Stimulated activated CD4-positive, alpha-beta T cell treated with anti-CD3 and anti-CD28 coated beads, Interleukin-12 subunit alpha, Interleukin-12 subunit beta, amount 100 ng/mL, for 48 hours (primary cell): ENCODE measurements around the gene RUNX2.

Source experiments
- DNase-seq, 3 donors: peaks; one replicate each; pipeline ENCODE4 v3.0.0-alpha.2; 2020; ENCODE audit warnings: low read depth in 2 of 3, low spot score in 1 of 3

RUNX2 gene

DNA sequence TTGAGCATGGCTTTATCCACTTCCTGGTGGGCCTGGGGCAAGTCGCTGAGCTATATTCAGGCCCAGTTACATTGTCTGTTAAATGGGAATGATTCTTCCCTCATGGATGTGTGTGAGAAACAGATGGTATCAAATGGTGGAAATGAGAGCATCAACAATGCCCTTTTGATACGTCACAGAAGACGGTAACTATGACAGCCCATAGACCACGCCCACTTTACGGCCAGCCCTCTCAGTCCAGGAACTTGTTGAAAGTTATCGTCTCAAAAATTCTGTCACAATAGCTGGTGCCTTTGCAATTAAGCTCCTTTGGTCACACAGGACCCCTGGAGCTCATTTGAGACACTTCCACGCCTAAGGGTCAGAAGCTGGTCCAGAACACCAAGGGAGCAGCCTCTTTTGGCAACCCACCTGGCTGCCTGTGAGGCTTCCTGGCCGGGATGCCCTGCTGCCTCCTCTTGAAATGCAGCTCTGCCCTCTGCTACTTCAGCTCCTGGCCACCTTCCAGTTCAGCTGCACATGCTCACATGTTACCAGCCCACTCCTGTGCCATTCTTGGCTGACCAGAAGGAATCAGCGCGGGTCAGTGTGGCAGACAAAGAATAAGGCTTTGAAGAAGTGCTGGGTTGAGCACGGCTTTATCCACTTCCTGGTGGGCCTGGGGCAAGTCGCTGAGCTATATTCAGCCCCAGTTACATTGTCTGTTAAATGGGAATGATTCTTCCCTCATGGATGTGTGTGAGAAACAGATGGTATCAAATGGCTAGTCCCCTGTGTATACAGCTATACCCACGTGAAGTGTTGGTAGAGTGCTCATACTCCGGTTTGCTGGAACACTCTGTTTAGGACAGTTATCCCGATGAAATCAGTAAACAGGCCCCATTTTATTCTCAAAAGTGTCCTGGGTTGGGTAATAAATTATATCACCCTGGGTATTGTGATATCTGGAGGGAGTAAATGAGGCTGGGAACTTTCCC is 248.8 kb downstream of the RUNX2 start:
- DNase-seq: no peak

DNA sequence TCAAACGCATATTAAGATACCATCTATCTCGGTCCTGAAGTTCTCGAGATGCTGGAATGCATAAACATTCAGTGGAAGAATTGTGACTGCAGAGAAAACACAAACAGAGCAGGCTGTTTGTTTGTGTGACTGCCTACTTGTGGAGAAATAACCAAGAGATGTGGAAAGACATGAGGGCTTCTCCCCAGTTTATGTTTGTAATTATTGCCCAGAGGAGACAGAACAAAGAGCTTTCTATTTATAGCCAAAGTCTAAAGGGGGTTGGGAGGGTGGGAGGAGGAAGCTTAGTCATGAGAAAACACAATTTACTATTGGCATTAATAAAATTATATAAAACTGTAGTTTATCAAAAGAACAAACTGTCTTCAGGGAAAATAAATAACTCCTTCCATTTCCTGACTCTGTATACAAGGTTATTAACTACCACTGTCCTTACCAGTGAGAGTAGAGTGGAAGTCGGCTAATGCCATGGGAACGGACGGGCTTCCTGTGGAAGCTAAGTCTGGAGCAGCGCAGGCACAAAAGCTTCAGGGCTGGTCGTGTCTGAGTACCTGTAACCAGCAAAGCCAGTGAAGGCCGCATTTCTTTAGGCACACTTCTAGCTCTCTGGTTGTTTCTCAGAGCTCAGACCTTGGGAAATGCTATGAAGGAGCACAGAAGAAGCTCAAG is 249.8 kb downstream of the RUNX2 start:
- DNase-seq: no peak

DNA sequence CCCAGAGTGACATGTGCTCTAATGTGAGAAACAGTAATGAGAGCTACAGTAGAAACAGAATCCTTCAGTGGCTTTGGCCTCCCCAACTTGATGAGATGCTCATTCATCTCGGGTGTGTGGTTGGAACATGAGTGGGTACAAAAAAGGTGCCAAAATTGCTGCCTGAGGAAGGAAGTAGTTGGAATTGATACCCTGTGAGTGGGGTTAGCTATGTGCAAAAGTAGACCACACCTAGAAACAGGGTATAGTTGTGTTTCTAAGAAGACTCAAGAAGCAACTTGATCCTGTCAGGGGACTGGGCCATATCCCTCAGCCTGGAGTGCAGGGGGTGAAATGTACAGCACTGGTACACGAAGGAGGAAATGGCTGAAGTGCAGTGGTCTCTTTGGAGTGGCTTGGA is 256.0 kb downstream of the RUNX2 start:
- DNase-seq: no peak

DNA sequence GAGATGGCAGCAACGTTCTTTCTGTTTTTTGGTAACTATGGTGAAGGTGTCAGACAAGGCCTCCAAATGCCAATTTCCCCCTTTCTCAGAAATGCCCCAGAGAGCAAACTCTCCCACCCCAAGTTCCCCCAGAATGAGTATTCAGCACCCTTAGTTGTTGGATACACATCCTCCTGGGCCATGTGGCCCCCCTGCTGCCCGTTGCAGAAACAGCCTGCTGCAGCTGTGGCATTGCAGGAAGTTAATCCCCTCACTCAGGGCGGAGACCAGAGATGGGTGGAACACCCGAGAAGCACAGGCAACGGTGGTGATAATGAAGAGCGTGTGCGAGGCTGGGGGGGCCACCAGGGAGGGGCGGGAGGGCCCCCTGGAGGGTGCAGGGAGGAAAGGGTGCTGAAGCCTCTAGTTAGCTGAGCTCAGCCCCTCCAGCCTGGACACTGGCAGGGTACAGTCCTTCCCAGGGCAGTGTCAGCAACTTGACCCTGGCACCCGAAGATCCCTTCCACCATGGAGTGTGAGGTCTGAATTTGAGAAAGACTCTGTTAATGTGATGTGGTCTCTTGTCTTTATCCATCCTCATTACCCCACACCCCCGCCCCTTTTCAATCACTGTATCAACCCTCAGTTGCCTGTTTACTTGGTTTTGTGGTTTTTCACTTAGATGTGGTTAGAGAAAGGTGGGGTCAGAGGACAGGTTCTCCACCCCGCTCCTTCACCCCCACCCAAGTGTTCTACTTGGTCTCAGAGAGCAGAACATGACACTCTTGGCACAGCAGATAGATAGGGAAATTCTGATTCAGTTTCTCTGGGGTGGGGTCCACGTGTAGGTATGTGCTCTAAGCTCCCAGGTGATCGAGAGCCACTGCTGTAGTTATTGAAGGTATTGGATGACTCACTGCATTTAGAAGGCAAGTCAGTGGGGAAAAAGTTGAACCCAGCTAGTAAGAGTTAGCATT is 258.4 kb downstream of the RUNX2 start:
- no peak for DNase-seq

DNA sequence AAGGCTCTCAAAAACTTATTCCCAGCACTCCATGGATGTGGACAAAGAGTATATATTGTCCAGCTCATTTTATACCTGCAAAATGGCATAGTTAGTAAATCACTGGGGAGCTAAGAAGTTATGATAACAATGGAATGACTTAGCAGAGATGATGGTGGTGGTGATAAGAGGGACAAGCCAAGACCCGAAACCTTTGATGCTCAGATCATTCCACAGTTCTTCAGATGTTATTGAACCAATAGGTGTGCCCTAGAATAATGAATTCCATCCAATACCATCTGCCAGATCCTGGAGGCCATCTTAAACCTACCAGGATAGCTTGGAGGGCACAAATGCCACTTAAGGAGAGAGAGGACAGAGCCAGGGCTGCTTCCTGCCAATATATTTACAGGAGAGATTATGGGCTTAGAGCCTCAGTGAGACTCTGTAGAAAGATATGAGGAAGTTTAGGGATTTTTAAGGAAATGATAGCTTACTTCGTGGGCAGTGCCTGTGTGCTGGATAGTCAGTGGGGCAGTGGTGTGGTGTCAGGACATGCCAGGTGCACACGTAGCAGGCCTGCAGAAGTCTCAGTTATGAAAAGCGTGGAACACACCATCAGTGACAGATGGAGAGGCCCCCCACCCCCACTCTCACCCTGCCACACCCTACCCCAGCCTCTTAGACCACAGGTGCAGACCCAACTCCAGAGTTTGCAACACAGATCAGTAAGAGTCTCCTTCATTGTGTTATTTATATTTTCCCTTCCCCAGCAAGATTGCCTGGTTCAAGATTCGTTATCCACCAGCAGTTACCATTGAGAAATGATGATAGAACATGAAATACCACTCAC is 259.3 kb downstream of the RUNX2 start:
- DNase-seq: no peak

DNA sequence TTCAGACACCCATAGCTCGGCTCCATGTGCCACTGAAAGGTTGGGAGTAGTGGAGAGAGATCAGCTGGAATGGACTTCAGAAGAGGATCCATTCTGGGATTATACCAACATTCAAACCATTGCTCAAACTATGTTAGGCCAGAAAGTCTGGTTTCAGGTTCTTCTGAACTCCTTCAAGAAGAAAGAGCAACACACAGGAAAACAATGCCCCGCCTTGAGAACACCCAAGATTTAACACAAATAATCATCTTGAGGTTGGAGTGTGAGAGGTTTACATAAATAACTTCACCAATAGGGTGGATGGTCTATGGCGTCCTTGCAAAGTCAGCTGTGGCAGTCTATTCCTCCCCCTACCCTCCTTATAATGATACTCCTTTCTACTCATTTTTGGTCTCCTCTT is 261.2 kb downstream of the RUNX2 start:
- DNase-seq: no peak

DNA sequence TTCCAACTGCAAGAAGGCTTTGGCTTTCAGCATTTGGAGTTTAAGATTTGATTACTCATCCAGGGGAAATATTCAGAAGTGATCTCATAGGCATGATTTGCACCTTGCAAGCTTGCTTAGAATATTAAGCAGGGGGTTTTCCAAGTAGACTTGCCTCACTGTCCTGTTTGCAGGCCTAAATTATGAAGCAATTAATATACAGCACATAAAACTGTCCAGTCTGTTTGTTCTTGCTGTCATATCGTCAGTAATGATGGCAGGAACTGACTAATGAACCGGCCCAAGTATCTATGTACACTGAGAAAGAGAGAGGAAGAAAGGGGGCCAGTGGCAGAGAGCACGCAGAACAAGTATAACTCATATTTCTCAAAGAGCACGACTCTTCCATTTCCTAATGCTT is 262.1 kb downstream of the RUNX2 start:
- DNase-seq: no peak

DNA sequence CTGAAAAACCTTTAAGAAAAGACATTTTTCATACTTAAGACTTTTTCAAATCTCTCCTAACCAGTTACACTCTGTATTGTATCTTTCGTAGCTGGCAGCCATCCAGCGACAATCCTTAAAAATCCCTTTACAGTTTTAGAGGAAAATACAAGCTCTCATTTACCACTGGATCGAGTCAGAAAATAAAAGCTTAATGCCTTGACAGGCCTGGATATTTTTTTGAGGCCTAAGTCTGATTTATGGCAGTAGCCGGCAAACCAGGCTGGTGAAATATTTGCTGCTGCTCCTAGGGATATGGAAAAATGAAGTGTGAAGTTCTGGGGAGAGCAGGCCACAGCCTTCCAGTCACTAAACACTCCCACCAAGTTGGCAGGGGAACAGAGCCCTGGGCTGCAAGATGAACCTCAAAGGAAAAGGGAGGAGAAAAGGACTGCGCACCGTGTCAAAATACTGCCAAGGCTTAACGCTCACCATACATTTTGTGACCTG is 262.6 kb downstream of the RUNX2 start:
- no peak for DNase-seq

DNA sequence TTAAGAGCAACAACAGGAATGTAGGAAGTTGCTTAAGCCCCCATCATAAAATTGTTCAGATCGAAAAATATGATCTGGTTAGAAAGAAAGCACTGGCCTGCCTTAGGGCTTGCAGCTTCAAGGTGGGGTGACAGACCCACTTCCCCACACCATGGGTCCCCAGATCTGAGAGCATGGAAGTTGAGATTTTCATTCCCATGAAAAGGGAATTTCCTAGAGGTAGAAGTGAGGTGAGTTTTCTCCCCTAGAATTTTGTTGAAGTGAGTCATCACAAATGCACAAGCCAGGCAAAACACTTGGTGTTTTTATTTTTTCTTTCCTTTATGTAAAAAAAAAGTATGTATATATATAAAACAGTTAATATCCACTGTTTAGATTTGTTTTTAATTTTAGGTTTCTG is 263.2 kb downstream of the RUNX2 start:
- no peak for DNase-seq

DNA sequence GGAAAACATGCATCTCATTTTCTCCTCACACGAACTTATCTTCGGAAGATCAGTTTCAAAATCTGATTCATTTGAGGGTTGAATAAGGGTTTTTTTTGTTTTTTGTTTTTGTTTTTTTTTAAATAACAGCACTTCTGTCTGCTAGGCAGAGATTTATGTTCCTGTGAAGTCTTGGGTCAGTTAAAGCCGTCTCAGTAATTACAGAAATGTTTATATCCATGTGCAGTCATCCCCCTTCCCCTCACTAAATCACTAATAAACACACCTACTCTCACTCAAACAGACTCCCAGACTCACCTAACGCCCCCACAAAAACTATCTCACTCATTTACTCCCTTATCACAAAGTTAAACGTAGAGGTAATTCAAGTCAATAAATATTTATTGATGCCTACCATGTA is 263.8 kb downstream of the RUNX2 start:
- DNase-seq: no peak

DNA sequence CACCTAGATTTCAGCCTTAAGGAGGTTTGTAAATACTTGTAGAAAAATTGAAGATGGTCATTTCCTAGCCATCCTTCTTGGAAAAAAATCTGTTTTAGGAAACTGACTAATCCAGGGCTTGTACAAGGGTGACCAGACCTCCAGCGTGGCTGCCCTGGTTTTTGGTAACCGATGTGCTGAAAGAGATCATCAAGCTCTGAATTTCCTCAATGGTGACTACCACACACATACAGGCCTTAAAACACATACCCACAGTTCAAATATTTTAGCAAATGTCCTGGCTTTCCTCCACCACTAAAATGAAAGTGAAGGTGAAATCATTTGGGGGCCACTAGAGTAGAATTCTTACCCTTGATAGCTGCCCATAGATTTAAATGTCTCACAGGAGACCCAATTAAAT is 264.9 kb downstream of the RUNX2 start:
- DNase-seq: no peak

DNA sequence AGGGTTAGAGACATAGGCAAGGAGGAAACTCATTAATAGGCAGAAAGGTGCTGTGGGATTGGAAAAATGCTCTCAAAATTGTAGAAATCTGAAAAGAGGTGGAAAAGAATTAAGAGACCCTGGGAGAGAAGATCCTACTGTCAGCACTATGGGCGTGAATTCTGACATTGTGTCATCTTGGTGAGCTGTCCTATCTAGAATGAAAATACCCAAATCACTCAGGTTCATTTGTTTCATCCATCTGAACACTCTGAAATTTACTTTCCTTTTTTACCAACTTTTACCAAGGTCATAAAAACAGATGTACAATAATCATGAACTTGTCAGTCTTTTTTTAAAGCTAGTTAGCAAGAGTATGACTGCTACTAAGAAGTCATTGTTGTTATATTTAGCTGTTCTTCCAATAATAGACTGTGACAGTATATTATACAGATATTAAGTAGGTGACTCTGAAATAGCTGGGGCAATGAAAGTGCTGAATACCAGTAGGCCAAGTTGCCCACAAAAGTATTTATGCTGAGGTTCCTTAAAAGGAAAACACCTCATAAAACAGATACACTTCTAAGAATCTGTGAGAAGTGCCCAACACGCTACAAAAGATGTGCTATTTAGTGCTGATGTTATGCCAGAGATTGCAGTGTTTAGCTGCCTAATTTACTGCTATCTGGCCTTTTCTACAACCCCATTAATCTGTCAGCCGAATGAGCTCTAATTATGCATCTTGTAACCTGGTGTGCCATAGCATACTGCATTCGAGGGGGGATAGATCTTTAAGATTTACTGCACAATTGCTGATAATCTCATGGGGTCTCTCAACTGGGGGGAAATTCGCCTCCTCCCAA is 267.1 kb downstream of the RUNX2 start:
- DNase-seq: no peak

DNA sequence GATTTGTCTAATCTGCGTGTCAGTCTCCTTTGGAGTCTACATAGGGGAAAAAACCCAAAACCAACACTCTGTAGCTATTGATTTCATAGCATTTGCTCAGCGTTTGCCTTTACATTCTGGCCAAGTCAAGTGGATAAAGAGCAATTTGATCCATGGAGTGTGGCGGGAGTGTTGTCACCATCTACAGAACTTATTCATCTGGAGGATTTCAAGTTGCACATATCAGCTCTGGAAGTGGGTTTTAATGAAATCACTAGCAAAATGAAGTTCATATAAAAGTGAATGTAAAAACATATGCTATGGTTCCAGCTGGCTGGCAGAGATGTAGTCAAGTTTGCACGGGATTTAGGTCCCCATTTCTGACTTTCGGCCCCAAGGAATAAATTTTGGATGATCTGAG is 269.3 kb downstream of the RUNX2 start:
- no peak for DNase-seq

DNA sequence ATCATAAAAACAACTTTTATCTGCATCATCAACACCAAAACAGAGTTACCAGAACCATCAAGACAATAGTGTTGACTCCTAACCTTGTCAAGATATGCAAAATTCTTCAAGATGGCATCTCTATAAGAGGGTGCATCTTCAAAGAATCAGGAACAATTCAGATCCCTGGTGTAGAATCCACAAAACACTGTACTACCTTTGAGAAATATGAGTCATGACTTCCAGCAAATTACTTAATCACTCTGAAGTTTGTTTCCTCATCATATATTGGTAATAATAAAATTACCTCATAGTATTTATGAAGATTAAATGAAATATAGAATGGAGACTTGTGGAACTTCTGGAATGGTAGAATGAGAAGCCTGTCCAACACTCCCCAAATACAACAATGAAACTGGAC is 270.9 kb downstream of the RUNX2 start:
- no peak for DNase-seq

DNA sequence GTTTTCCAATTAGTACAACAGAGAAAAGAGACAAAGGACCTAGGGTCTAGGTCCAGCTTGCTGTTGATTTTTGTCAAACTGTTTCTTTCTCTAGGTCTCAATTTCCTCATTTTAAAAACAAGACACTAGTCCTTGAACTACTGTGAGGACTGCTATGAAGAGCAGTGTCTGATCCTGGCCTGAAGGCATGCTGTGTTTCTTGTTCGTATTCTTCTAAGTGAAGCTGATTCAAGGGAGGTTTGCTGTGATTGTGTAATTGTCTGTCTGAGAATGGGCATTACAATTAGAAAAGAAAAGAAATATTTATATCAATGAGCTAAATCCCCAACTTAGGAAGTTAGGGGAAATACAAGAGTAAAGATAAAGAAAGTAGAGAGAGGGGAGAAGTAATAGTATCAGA is 277.8 kb downstream of the RUNX2 start:
- no peak for DNase-seq

DNA sequence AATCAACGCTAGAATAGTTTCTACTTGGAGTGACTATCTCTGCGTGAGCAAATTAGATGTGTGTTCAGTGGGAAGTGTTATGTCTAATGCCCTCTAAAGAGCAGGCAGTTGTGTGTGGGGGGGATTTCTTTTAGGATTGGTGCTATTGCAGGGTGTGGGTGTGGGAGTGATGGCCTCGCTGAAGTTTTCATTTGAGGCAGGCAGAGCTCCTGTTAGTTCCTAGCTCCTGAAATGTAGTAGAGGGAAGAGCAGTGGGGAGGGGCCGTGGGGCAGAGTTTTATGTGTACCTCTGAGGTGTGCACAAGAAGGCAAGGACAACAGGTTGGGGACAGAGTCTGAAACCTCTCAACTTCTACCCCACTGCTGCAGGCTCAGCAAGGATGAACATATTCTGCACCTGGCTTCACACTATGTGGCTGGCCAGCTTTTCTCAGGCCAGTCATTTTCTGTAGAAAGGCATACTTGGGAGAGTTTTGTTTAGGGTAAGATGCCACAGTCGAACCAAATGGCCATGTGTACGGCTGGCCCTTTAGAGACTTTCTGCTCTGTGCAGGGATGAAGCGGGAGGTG is 278.8 kb downstream of the RUNX2 start:
- DNase-seq: no peak

DNA sequence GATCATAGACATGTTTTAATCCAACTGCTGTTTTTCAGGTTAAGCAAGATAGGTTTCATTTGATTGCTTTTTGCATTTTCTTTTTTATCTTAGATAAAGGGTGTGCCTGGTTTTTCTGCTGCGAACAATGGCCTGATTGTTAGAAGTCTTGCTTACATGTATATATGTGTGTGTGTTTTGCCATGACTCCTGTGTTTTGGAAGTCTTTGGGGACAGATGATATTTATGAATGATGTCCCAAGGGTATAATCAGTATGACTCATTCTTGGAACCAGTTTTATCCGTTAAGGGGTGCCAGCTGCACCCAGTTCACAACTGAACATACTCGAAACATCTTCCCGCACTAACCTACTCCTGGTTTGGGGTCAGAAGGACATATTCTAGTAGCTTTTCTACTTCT is 279.7 kb downstream of the RUNX2 start:
- no peak for DNase-seq

DNA sequence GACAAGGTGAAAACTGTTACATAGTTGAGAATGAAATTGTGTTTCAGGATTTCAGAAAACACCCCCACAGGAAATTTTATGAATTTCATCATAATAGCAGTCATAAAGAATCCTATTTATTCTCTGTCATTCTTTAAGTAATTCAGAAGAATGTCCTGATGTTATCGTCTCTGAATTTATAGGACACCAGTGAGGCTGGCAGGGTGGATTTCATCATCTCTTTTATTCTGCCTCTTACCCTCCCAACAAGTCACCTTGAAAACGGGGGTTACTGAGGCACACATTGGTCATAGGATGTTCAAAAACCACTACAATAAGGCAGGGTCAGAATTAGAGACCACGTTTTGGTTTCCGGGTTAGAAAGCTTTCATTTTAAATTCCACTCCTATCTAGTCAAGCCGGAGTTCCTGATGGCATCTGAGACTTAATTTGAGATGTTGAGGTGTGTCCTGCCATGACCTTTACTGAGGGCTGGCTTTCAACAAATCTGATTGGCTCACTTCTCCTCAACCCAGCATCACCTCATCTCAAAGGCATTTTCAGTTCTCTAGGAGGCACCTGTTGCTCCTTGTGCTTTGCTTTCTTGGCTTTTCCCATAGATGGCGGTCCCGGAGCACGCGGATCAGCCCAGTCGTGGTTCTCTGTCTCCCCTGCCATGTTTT is 280.3 kb downstream of the RUNX2 start:
- DNase-seq: no peak
